Measurements from ENCODE around the gene TMC5.

- TF ChIP-seq CTCF (IDR thresholded peaks at IDR 0.05) = no peak
- no peak for TF ChIP-seq EP300 (IDR thresholded peaks at IDR 0.05)
- TF ChIP-seq POLR2A (IDR thresholded peaks at IDR 0.05) = no peak
- no peak for TF ChIP-seq POLR2AphosphoS5 (IDR thresholded peaks at IDR 0.05)
Measured at GRCh38 chr16:19415918-19416317, 1.8 kb upstream of the TMC5 start.

Measured in gastroesophageal sphincter (tissue), 3 donors.